ENCODE results near the gene PAK5.

DNA sequence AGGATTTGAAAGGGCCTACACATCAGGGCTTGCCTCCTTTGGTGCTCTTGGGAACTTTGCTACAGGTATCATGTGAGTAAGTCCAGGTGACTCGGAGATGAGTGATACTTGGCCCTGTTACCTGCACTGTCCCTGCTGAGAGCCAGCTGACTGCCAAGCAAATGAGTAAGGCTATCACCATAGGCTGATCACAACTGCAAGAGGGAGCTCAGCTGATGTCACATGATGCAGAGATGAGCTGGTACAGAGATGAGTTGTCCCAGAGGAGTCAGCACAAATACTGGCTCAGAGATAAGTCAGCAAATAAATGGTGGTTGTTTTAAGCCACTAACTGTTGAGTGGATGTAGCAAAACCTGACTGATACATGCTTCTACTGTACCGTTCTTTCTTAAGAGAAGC is 283.1 kb downstream of the PAK5 start:
- TF ChIP-seq, protein P1, sequence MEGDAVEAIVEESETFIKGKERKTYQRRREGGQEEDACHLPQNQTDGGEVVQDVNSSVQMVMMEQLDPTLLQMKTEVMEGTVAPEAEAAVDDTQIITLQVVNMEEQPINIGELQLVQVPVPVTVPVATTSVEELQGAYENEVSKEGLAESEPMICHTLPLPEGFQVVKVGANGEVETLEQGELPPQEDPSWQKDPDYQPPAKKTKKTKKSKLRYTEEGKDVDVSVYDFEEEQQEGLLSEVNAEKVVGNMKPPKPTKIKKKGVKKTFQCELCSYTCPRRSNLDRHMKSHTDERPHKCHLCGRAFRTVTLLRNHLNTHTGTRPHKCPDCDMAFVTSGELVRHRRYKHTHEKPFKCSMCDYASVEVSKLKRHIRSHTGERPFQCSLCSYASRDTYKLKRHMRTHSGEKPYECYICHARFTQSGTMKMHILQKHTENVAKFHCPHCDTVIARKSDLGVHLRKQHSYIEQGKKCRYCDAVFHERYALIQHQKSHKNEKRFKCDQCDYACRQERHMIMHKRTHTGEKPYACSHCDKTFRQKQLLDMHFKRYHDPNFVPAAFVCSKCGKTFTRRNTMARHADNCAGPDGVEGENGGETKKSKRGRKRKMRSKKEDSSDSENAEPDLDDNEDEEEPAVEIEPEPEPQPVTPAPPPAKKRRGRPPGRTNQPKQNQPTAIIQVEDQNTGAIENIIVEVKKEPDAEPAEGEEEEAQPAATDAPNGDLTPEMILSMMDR (IDR thresholded peaks at IDR 0.05): no peak
- TF ChIP-seq POLR2A (IDR thresholded peaks at IDR 0.05): no peak

Data from Peyer's patch (tissue), 4 donors.